Measurements from ENCODE around the gene CDH13. TPM values are rescaled to one million over a fixed set of nuclear protein-coding genes. Genes with fewer than 3 reads are reported as not detected.

The CDH13 gene
- total RNA-seq, 1 donor from 2014 or later: 14.3 TPM

- no peaks in the 10 kb centered on the region for H3K4me1 ChIP-seq
- TF ChIP-seq CTCF (IDR thresholded peaks at IDR 0.05): no peak
- H3K9me3 ChIP-seq: no peaks in the 10 kb centered on the region
- no peak for ATAC-seq
- no peak for DNase-seq
- H3K27me3 ChIP-seq (ENCODE audit: low read depth): no peaks in the 10 kb centered on the region
- no peaks in the 10 kb centered on the region for H3K36me3 ChIP-seq
- H3K27ac ChIP-seq: no peak overlapping the region
- no peak overlapping the region for H3K4me3 ChIP-seq
- intact Hi-C loops (cut with DNase I): no loop called here
These were observed 1165.6 kb downstream of the CDH13 start for GRCh38 chr16:83792391-83792790.

DNA sequence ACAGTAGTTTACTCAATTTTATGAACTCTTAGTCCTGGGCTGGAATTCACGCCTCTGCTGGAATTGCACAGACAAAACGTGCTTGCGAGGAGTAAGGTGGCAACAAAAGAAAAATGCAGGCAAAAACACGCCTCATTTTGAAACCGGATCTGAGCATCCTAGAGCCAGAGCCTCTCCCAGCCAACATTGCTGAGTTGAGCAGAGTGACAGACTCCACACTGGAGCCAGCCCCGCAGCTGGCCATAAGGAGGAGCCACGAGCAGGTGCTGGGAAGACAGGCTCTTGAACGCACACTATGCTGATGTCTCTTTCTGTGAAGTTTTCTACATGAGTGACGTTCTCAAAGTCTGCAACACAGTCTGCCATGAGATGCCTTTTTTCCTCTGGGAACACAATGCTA, 1166.4 kb downstream of the CDH13 start:
- intact Hi-C loops (cut with DNase I): no loop called here
- no peak for DNase-seq
- Histone ChIP-seq H3K4me3 (no peak overlapping the region), H3K27ac (no peak overlapping the region), H3K36me3 (no peaks in the 10 kb centered on the region), H3K4me1 (no peaks in the 10 kb centered on the region), H3K27me3 (ENCODE audit: low read depth) (no peaks in the 10 kb centered on the region), H3K9me3 (no peaks in the 10 kb centered on the region)
- TF ChIP-seq CTCF (IDR thresholded peaks at IDR 0.05): no peak
- no peak for ATAC-seq

DNA sequence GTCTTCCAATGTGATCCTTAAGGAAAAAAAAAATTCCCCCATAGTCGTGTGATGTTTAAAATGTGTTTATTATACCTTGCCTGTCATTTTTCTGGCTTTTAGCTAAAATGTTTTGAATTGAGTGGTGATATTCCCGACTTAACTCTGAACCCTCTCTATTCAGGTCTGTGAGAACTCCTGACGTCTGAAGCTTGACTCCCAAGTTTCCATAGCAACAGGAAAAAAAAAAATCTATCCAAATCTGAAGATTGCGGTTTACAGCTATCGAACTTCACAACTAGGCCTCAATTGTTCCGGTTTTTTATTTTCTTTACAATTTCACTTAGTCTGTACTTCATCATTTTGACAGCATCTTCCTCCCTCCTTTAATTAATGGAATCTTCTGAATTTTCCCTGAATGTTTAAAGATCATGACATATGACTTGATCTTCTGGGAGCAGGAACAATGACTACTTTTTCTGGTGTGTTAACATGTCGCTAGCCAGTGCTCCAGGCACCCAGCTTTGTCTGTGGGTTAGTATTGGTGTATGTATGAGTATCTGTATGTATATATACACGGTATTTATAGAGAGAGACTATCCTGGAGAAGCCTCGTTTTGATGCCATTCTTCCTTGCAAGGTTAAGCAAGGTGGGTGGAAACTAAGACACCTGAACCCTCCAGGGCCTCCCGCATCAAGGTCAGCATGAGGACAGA, 1168.2 kb downstream of the CDH13 start:
- no peak overlapping the region for H3K27ac ChIP-seq
- DNase-seq (no peak), ATAC-seq (no peak)
- intact Hi-C loops (cut with DNase I): no loop called here
- H3K4me3 ChIP-seq: no peak overlapping the region
- no peak for TF ChIP-seq CTCF (IDR thresholded peaks at IDR 0.05)
- no peaks in the 10 kb centered on the region for H3K27me3 ChIP-seq (ENCODE audit: low read depth)
- no peaks in the 10 kb centered on the region for H3K36me3 ChIP-seq
- H3K9me3 ChIP-seq: no peaks in the 10 kb centered on the region
- no peaks in the 10 kb centered on the region for H3K4me1 ChIP-seq

- H3K4me1 ChIP-seq: peaks cover 4% of the 10 kb centered on the region
- H3K4me3 ChIP-seq: no peak overlapping the region
- H3K9me3 ChIP-seq: no peaks in the 10 kb centered on the region
- no peaks in the 10 kb centered on the region for H3K36me3 ChIP-seq
- no peak for ATAC-seq
- no peak for TF ChIP-seq CTCF (IDR thresholded peaks at IDR 0.05)
- H3K27ac ChIP-seq: no peak overlapping the region
- intact Hi-C loops (cut with DNase I): no loop called here
- no peaks in the 10 kb centered on the region for H3K27me3 ChIP-seq (ENCODE audit: low read depth)
- DNase-seq: no peak
These were observed 1170.2 kb downstream of the CDH13 start for GRCh38 chr16:83797013-83797412.

DNA sequence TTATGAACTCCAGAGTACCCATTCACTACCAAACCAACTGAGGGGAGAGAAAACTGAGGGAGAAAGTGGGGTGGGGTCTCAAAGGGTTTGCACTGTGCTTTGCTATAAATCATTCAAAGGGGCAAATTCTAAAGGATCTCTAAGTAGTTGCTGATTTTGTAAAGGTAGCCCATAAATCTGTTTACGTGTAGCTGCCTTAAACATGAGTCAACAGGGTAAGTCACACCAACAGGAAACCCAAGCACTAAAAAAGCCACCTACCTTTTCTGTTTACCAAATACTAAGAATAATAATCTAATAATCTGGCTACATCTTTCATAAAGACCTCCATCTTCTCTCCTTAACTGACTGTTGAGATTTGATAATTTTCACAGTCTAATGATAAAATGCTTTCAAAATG, 1172.6 kb downstream of the CDH13 start:
- Histone ChIP-seq H3K27me3 (ENCODE audit: low read depth) (no peaks in the 10 kb centered on the region), H3K4me3 (no peak overlapping the region), H3K36me3 (no peaks in the 10 kb centered on the region), H3K27ac (no peak overlapping the region), H3K4me1 (peaks cover 12% of the 10 kb centered on the region), H3K9me3 (no peaks in the 10 kb centered on the region)
- ATAC-seq (no peak), DNase-seq (no peak)
- intact Hi-C loops (cut with DNase I): no loop called here
- TF ChIP-seq CTCF (IDR thresholded peaks at IDR 0.05): no peak
